Suprapubic skin (tissue), 4 donors: Measurements from ENCODE around the gene AFM. TPM values are rescaled to one million over a fixed set of nuclear protein-coding genes. Genes with fewer than 3 reads are reported as not detected.

Source experiments
- DNase-seq, 2 donors: peaks; one replicate each; pipeline ENCODE4 v3.0.0-alpha.2; 2019; ENCODE audit warnings: low spot score in 2 of 2
- H3K27ac ChIP-seq: fragments of 200-600 bp; sonication (generic); one replicate; pipeline ENCODE4 v1.5.1; 2019
- H3K27me3 ChIP-seq: fragments of 200-600 bp; sonication (generic); one replicate; pipeline ENCODE4 v1.5.1; 2019
- H3K36me3 ChIP-seq: fragments of 200-600 bp; sonication (generic); one replicate; pipeline ENCODE4 v1.5.1; 2019
- H3K4me1 ChIP-seq: fragments of 200-600 bp; sonication (generic); one replicate; pipeline ENCODE4 v1.5.1; 2019
- H3K4me3 ChIP-seq: fragments of 200-600 bp; sonication (generic); one replicate; pipeline ENCODE4 v1.5.1; 2019; ENCODE audit warnings: mild to moderate bottlenecking
- H3K9me3 ChIP-seq: fragments of 200-600 bp; sonication (generic); one replicate; pipeline ENCODE4 v1.5.1; 2019
- EP300 ChIP-seq: sonication (generic); formaldehyde crosslinking; IDR thresholded peaks from one replicate; pipeline ENCODE4 v1.6.1; 2017; ENCODE audit warnings: antibody characterized with exemption
- POLR2A ChIP-seq, 2 donors: fragments of 450-650 bp; IDR thresholded peaks; one replicate each; pipeline ENCODE4 v1.6.1; 2017; ENCODE audit warnings: antibody characterized with exemption in 2 of 2, mild to moderate bottlenecking in 2 of 2, moderate library complexity in 2 of 2
- POLR2AphosphoS5 ChIP-seq, 3 donors: sonication (generic); formaldehyde crosslinking; IDR thresholded peaks; one replicate each; pipeline ENCODE4 v1.6.1; 2017; ENCODE audit warnings: antibody characterized with exemption in 3 of 3
- WGBS: methylation state at CpG from one replicate; pipeline ENCODE4 v1.1.5; 2018; 5-methylcytosine and 5-hydroxymethylcytosine counted together
- total RNA-seq, 4 donors: library from RNA; depleted of rRNA; stranded (reverse); fragments of >200 nt; gene quantifications; one replicate each; pipeline ENCODE4 v1.1.0, GENCODE V29; 2016
- TF ChIP-seq, protein P1 (sequence below), 2 donors: fragments of 200-600 bp in 1 of 2; fragments of 450-650 bp in 1 of 2; sonication (generic) in 1 of 2; IDR thresholded peaks; one replicate each; pipeline ENCODE4 v1.5.1; 2016 to 2019; ENCODE audit warnings: antibody characterized with exemption in 2 of 2, mild to moderate bottlenecking in 1 of 2, moderate library complexity in 1 of 2

Gene AFM
- total RNA-seq, 4 donors from 2014 or later: not detected

DNA sequence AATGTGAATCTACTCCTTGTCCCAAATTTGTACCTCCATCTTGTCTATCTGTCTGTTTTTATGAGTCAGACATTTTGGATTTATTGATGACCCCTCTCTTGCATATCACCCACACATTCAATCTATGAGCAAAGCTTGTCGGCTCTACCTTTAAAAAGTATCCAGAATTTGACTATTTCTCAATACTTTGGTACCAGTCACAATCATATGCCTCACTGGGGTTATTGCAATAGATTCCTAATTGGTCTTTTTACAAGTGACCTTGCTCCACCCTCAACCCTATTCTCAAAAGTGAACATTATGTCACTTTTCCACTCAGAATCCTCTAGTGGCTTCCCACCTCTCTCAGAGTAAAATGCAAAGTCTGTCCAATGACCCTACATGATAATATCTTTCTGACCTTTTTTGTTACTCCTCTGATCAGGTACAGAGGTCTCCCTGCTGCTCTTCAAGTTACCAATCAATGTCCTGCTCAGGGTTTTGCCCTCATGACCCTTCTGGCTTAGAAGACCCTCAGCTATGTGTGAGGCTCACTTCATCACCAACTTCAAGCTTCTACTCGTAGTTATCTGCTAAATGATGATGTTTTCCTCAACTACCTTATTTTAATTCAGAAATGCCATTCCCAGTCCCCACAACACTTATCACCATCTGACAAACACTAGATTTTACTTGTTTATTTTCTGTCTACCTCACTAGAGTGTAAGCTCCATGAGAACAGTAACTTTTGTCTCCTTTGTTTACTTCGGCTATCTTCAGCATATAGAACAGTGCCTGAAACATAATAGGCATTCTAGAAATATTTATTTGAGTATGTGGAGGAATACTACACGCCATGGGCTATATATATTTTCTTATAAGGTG lies 23.1 kb upstream of the AFM start:
- TF ChIP-seq POLR2A (IDR thresholded peaks at IDR 0.05): no peak
- no peak for TF ChIP-seq POLR2AphosphoS5 (IDR thresholded peaks at IDR 0.05)
- no peak for TF ChIP-seq EP300
- TF ChIP-seq, protein P1, sequence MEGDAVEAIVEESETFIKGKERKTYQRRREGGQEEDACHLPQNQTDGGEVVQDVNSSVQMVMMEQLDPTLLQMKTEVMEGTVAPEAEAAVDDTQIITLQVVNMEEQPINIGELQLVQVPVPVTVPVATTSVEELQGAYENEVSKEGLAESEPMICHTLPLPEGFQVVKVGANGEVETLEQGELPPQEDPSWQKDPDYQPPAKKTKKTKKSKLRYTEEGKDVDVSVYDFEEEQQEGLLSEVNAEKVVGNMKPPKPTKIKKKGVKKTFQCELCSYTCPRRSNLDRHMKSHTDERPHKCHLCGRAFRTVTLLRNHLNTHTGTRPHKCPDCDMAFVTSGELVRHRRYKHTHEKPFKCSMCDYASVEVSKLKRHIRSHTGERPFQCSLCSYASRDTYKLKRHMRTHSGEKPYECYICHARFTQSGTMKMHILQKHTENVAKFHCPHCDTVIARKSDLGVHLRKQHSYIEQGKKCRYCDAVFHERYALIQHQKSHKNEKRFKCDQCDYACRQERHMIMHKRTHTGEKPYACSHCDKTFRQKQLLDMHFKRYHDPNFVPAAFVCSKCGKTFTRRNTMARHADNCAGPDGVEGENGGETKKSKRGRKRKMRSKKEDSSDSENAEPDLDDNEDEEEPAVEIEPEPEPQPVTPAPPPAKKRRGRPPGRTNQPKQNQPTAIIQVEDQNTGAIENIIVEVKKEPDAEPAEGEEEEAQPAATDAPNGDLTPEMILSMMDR (IDR thresholded peaks at IDR 0.05): no peak

DNA sequence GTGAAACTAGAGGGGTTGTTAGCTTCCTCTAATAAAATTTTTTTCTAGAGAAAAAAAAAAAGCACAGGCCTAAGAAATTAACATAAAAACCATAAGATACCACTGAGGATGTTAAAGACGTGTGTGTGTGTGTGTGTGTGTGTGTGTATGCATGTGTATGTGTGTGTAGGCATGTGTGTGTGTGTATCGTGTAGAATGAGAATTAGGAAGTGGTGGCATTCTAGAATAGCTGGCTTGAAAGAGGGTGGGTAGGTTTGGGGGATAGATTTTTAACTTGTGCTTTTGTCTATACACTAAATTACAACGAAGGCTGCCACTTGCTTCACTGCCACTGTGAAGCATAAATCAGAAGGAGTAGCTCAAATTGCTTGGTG lies 22.5 kb upstream of the AFM start:
- no peak for DNase-seq
- H3K27ac ChIP-seq: no peak overlapping the region
- 62% methylated on average over 3 of the region's 3 CpGs for WGBS
- no peak for TF ChIP-seq POLR2A (IDR thresholded peaks at IDR 0.05)
- TF ChIP-seq EP300: no peak
- TF ChIP-seq, protein P1 (IDR thresholded peaks at IDR 0.05): no peak
- no peak for TF ChIP-seq POLR2AphosphoS5 (IDR thresholded peaks at IDR 0.05)
- H3K27me3 ChIP-seq: no peaks in the 10 kb centered on the region
- no peaks in the 10 kb centered on the region for H3K9me3 ChIP-seq
- no peaks in the 10 kb centered on the region for H3K36me3 ChIP-seq
- no peak overlapping the region for H3K4me3 ChIP-seq
- no peaks in the 10 kb centered on the region for H3K4me1 ChIP-seq

More for the DNA sequence above, 23.1 kb upstream of the AFM start:
- H3K27ac ChIP-seq: no peak overlapping the region
- no peak for DNase-seq
- no peaks in the 10 kb centered on the region for H3K27me3 ChIP-seq
- no peaks in the 10 kb centered on the region for H3K36me3 ChIP-seq
- H3K9me3 ChIP-seq: no peaks in the 10 kb centered on the region
- no peak overlapping the region for H3K4me3 ChIP-seq
- no peaks in the 10 kb centered on the region for H3K4me1 ChIP-seq
- WGBS: 86% methylated on average over 4 of the region's 4 CpGs

DNA sequence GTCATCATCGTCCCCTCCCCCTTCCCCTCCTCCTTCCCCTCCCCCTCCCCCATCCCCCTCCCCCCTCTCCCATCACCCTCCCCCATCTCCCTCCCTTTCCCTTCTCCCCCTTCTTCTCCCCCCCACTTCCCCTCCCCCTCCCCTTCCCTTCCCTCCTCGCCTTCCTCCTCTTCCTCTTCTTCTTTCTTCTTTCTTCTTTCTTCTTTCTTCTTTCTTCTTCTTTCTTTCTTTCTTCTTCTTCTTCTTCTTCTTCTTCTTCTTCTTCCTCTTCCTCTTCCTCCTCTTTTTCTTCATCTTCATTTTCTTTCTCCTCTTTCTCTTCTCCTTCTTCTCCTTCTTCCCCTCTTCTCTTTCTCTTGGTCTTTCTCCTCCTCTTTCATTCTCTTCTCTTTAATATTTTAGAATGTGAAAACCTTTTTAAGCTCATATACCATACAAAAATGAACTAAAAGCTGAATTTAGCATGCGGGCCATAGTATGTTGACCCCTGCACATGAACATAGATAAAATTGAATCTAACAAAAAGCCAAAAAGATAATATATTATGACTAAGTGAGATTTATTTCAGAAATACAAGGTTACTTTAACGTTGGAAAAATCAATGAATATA lies 20.5 kb upstream of the AFM start:
- Histone ChIP-seq H3K9me3 (no peaks in the 10 kb centered on the region), H3K27me3 (no peaks in the 10 kb centered on the region), H3K36me3 (no peaks in the 10 kb centered on the region), H3K4me3 (no peak overlapping the region), H3K4me1 (no peaks in the 10 kb centered on the region), H3K27ac (no peak overlapping the region)
- WGBS: 87% methylated on average over 4 of the region's 4 CpGs
- DNase-seq: no peak
- no peak for TF ChIP-seq POLR2A (IDR thresholded peaks at IDR 0.05)
- TF ChIP-seq, protein P1 (IDR thresholded peaks at IDR 0.05): no peak
- TF ChIP-seq EP300: no peak
- TF ChIP-seq POLR2AphosphoS5 (IDR thresholded peaks at IDR 0.05): no peak

DNA sequence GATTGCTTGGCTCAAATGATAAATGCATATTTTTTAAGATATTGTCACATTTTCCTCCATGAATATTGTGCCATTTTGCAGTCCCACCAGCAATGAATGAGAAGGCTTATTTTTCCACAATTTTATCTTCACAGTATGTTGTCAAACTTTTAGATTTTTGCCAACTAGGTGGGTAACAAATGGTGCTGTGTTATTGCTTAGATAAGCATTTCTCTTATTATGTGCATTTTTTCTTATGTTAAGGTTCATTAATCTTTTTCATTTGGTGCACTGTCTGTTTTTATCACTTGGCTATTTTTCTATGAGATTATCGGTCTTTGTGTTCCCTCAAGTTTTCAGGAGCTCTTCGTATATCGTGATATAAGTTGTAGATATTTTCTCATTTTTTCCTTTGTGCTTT lies 13.4 kb upstream of the AFM start:
- no peaks in the 10 kb centered on the region for H3K27me3 ChIP-seq
- TF ChIP-seq EP300: no peak
- TF ChIP-seq POLR2AphosphoS5 (IDR thresholded peaks at IDR 0.05): no peak
- H3K4me3 ChIP-seq: no peak overlapping the region
- DNase-seq: no peak
- no peak overlapping the region for H3K27ac ChIP-seq
- H3K9me3 ChIP-seq: no peaks in the 10 kb centered on the region
- no peaks in the 10 kb centered on the region for H3K36me3 ChIP-seq
- H3K4me1 ChIP-seq: no peaks in the 10 kb centered on the region
- WGBS: 94% methylated on average over 3 of the region's 3 CpGs

DNA sequence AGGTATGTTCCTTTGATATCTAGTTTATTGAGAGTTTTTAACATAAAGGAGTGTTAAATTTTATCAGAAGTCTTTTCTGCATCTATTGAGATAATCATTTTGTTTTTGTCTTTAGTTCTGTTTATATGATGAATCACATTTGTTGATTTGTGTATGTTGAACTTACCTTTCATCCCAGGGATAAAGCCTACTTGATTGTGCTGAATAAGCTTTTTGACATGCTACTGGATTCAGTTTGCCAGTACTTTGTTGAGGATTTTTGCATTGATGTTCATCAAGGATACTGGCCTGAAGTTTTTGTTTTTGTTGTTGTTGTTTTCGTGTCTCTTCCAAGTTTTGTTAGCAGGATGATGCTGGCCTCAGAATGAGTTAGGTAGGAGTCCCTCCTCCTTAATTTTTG lies 10.8 kb upstream of the AFM start:
- DNase-seq: no peak
- H3K27me3 ChIP-seq: no peaks in the 10 kb centered on the region
- no peaks in the 10 kb centered on the region for H3K36me3 ChIP-seq
- TF ChIP-seq POLR2A (IDR thresholded peaks at IDR 0.05) (no peak), POLR2AphosphoS5 (IDR thresholded peaks at IDR 0.05) (no peak), EP300 (no peak)
- TF ChIP-seq, protein P1 (IDR thresholded peaks at IDR 0.05): no peak
- no peak overlapping the region for H3K4me3 ChIP-seq
- WGBS: 91% methylated on average over 1 of the region's 1 CpG
- no peaks in the 10 kb centered on the region for H3K9me3 ChIP-seq
- no peaks in the 10 kb centered on the region for H3K4me1 ChIP-seq
- H3K27ac ChIP-seq: no peak overlapping the region
